KMS-11 (cell line): ENCODE data around the gene LDB2.

ENCODE experiments used
- H2AFZ ChIP-seq: fragments of 200-600 bp; sonication (generic); 2 replicates; pipeline ENCODE4 v1.6.1; 2016; ENCODE audit warnings: antibody characterized with exemption, mixed run types, low read depth
- H3K27ac ChIP-seq: fragments of 200-600 bp; sonication (generic); 2 replicates; pipeline ENCODE4 v1.6.1; 2016; ENCODE audit warnings: mild to moderate bottlenecking, mixed run types
- H3K27me3 ChIP-seq: fragments of 200-600 bp; sonication (generic); 2 replicates; pipeline ENCODE4 v1.6.1; 2017; ENCODE audit warnings: mild to moderate bottlenecking, low read depth, mixed run types, moderate library complexity; ENCODE audit not compliant: insufficient read depth
- H3K36me3 ChIP-seq: fragments of 200-600 bp; sonication (generic); 2 replicates; pipeline ENCODE4 v1.6.1; 2017; ENCODE audit warnings: mild to moderate bottlenecking, mixed run types; ENCODE audit not compliant: insufficient read depth
- H3K4me1 ChIP-seq: fragments of 200-600 bp; sonication (generic); 2 replicates; pipeline ENCODE4 v1.6.1; 2016; ENCODE audit warnings: mild to moderate bottlenecking, low read depth, mixed run types; ENCODE audit not compliant: poor library complexity, severe bottlenecking
- H3K4me2 ChIP-seq: fragments of 200-600 bp; sonication (generic); 2 replicates; pipeline ENCODE4 v1.7.0; 2016; ENCODE audit warnings: mild to moderate bottlenecking, mixed run types
- H3K4me3 ChIP-seq: fragments of 200-600 bp; sonication (generic); IDR thresholded peaks from 2 replicates; pipeline ENCODE4 v1.6.1; 2017; ENCODE audit warnings: low read depth, low read length, mixed read lengths; ENCODE audit not compliant: insufficient read depth
- H3K79me2 ChIP-seq: fragments of 200-600 bp; sonication (generic); 2 replicates; pipeline ENCODE4 v1.6.1; 2016; ENCODE audit warnings: low read depth, mixed run types; ENCODE audit not compliant: insufficient read depth
- H3K9ac ChIP-seq: fragments of 200-600 bp; sonication (generic); 2 replicates; pipeline ENCODE4 v1.6.1; 2016; ENCODE audit warnings: mild to moderate bottlenecking, mixed run types
- H4K20me1 ChIP-seq: fragments of 200-600 bp; sonication (generic); 2 replicates; pipeline ENCODE4 v1.6.1; 2016; ENCODE audit warnings: mild to moderate bottlenecking, mixed run types; ENCODE audit not compliant: insufficient read depth
- TF ChIP-seq, protein P1 (sequence below): fragments of 200-600 bp; sonication (generic); conservative IDR thresholded peaks from 2 replicates; pipeline ENCODE4 v1.6.1; 2017; ENCODE audit warnings: low read depth, mild to moderate bottlenecking, antibody characterized with exemption, low read length, moderate library complexity, mixed read lengths

Gene LDB2

DNA sequence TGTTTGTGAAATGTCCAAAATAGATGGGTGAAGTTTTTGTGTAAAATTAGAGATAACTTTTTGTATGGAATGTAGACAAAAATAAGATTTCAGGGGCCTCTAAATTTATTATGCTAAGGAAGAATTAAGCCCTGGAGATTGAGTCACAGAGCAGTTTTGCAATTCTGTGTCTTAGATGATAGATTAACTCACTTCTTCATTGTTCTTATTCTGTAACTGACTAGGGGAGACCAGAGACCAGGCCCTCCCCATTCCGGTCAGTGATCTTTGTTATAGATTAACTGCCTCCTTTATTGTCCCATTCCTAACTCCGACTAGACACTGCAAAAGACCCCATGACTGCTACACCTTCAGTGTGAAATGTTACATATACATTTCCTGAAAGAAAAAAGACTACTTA is 433.8 kb downstream of the LDB2 start:
- Histone ChIP-seq H3K9ac (no peak overlapping the region), H3K4me2 (no peak overlapping the region), H3K4me3 (no peak overlapping the region), H3K27ac (no peak overlapping the region), H3K79me2 (no peaks in the 10 kb centered on the region), H3K4me1 (no peaks in the 10 kb centered on the region), H3K36me3 (no peaks in the 10 kb centered on the region), H3K27me3 (no peaks in the 10 kb centered on the region), H2AFZ (no peak overlapping the region), H4K20me1 (no peaks in the 10 kb centered on the region)
- TF ChIP-seq, protein P1, sequence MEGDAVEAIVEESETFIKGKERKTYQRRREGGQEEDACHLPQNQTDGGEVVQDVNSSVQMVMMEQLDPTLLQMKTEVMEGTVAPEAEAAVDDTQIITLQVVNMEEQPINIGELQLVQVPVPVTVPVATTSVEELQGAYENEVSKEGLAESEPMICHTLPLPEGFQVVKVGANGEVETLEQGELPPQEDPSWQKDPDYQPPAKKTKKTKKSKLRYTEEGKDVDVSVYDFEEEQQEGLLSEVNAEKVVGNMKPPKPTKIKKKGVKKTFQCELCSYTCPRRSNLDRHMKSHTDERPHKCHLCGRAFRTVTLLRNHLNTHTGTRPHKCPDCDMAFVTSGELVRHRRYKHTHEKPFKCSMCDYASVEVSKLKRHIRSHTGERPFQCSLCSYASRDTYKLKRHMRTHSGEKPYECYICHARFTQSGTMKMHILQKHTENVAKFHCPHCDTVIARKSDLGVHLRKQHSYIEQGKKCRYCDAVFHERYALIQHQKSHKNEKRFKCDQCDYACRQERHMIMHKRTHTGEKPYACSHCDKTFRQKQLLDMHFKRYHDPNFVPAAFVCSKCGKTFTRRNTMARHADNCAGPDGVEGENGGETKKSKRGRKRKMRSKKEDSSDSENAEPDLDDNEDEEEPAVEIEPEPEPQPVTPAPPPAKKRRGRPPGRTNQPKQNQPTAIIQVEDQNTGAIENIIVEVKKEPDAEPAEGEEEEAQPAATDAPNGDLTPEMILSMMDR = no peak

DNA sequence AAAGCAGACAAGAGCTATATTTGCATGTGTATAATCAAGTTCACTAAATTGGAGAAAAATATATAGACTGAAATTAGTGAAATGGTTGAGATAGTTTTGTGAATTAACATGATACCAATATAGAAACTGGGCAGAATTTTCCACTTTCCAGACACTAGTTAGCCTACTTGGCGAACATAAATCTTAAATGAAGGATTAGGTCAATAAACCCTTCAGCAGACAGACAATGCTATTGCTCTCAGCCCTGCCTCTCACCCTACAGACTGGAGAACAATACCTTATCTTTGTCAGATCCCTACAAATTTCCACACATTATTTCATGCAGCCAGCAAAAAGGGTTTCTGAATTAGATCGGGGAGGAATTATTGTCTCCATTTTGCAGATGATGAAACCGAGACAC is 435.8 kb downstream of the LDB2 start:
- no peak overlapping the region for H3K4me2 ChIP-seq
- H3K9ac ChIP-seq = no peak overlapping the region
- no peak overlapping the region for H3K27ac ChIP-seq
- no peaks in the 10 kb centered on the region for H4K20me1 ChIP-seq
- no peaks in the 10 kb centered on the region for H3K4me1 ChIP-seq
- H3K79me2 ChIP-seq = no peaks in the 10 kb centered on the region
- no peaks in the 10 kb centered on the region for H3K27me3 ChIP-seq
- H2AFZ ChIP-seq = no peak overlapping the region
- no peak overlapping the region for H3K4me3 ChIP-seq
- no peaks in the 10 kb centered on the region for H3K36me3 ChIP-seq
- TF ChIP-seq, protein P1 = no peak

DNA sequence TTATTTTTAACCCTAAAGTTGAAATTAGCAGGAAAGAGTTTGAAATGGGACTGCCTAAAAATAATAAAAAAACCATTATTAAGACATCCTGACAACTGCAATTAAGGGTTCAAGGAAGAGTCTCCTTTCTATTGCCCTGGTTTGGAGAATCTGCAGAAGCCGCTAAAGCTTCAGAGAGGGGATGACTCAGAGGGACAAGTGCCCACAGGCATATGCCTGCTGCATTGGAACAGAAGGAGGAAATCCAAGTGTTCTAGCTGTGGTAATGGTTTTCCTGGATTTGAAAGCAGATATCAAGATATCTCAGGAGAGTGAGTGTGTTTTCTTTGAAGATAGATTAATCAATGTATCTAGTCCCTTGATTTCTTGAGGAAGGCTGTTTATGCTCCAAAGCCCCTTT is 437.1 kb downstream of the LDB2 start:
- no peaks in the 10 kb centered on the region for H3K27me3 ChIP-seq
- no peaks in the 10 kb centered on the region for H4K20me1 ChIP-seq
- H3K4me2 ChIP-seq = no peak overlapping the region
- no peak overlapping the region for H3K27ac ChIP-seq
- no peaks in the 10 kb centered on the region for H3K36me3 ChIP-seq
- H2AFZ ChIP-seq = no peak overlapping the region
- no peak overlapping the region for H3K9ac ChIP-seq
- no peaks in the 10 kb centered on the region for H3K4me1 ChIP-seq
- H3K79me2 ChIP-seq = no peaks in the 10 kb centered on the region
- no peak overlapping the region for H3K4me3 ChIP-seq
- TF ChIP-seq, protein P1 = no peak

- no peaks in the 10 kb centered on the region for H3K4me1 ChIP-seq
- TF ChIP-seq, protein P1 = no peak
- H2AFZ ChIP-seq = no peak overlapping the region
- no peak overlapping the region for H3K4me2 ChIP-seq
- H3K79me2 ChIP-seq = no peaks in the 10 kb centered on the region
- no peak overlapping the region for H3K27ac ChIP-seq
- H3K4me3 ChIP-seq = no peak overlapping the region
- H3K27me3 ChIP-seq = no peaks in the 10 kb centered on the region
- H3K36me3 ChIP-seq = no peaks in the 10 kb centered on the region
- no peak overlapping the region for H3K9ac ChIP-seq
- no peaks in the 10 kb centered on the region for H4K20me1 ChIP-seq
These were observed 440.5 kb downstream of the LDB2 start for GRCh38 chr4:16457944-16458343.
